SKM-1 (cell line): ENCODE data around the gene RPL14.
"Not testable (repeated sequence)": the region's sequence is repeated elsewhere in the genome, so short reads cannot be mapped to it uniquely, and the experiment has no call there.

ENCODE experiments used
- DNase-seq: peaks from one replicate; lab custom pipeline; 2025; ENCODE audit not compliant: unreplicated experiment; lab: John Stamatoyannopoulos, UW

The RPL14 gene

DNA sequence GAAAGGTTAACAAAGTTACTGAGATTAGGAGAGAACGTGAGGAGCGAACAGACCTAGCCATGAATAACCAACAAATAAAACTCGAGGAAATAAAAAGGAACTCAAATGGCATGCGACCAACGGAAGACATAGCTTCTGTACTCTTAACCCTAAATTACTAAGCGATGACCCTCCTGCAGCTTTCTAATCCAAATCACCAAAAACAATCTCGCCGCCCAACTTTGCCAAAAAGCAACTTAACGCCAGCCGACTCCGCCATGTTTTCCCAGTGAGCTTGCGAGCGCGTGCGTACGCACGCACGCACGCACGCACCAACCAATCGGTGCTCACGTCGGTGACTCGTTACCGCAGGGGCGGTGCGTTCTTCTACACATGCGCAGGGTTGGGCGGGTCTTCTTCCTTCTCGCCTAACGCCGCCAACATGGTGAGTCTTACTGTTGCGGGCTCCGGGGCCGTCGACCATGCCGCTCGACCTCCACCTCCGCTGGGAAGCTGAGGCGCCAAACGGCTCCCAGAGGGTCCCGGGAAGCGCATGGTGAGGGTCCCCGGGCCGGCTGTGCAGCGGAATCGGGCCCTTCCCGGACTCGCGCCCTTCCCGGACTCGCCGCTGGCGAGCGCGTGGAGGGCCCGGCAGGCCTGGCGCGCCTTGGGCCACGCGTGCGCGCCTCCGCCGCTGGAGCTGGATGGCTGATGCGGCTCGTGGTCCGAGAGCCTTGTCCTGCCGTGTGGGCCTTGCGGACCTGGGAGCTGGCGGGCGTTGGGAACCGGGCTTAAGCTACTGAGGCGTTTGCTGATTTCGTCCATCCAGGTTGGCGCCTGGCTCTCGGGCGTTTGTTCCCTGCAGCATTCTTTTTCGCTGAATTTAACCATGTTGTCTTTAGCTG is at the start of gene RPL14:
TSS of gene RPL14 (plus strand) at position 400 of the 884 bp plus-strand sequence. CDS start at position 533, 133 bp downstream.
- peak; percentile 80 for DNase-seq

DNA sequence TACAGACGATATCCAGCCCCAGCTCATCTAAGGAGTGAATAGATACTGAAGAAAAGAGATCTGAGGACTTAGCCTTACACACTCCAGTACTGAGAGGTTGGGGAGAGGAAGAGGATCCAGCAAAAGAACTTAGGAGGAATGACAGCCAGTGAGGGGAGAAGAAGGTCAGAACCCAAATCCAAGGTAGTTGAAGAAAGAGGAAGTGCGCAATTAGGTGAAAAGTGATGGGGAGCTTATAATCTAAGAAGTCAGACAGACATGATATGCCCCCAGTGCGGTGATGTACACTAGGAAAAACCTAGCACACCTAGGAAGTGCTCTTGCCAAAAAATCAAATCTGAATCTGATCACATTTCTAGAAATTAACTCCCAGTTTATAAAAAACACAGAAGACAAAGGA is 49.5 kb upstream of the RPL14 start:
- no peak for DNase-seq

DNA sequence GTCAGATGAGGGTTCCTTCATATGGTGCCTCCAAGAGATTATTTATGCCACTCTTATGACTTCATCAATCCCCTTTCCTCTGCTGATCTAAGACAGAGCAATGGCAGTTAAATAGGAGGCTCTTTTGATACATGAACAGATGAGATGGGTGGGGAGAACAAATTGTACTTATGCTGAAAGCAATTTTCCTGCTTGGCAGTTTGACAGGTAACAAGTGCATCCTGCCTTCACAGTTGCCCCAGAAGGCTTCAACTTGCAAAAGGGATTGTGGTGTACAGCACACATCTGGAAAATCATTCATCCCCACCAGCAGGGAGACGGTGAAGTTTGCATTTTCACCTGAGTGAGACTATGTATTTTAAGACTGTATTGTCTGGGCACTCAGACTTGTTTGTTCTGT is 42.9 kb upstream of the RPL14 start:
- DNase-seq = no peak

DNA sequence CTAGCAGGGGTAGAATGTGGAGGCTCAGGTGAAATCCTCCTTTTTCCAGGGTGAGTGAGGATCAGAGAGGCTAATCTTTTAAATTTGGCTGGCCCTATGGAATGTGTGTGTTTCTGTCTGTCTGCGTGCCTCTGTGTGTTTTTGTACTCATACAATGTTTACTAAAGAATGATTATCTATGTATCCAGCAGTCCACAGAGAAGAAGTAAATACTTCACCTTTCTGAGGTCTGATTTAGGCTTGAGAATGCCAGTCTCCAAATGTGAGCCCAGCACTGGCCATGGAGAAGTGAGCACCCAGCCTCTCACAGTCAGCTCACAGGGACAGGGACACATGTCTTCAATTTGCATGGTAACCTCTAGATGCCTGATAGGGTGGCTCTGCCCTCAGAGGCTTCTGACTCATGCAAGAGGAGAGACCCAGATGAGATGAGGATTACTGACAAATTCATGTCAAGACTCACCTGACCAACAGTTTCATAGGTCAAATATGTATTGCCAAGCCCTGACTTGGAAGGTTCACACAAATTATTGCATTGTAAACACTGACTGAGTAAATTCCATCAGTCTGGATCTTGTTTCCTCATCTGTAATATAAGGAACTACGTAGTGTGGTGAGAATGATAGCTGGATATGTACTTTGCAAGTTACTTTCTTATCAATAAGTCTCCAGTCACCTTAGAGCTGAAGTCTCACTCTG is 39.1 kb upstream of the RPL14 start:
- no peak for DNase-seq

DNA sequence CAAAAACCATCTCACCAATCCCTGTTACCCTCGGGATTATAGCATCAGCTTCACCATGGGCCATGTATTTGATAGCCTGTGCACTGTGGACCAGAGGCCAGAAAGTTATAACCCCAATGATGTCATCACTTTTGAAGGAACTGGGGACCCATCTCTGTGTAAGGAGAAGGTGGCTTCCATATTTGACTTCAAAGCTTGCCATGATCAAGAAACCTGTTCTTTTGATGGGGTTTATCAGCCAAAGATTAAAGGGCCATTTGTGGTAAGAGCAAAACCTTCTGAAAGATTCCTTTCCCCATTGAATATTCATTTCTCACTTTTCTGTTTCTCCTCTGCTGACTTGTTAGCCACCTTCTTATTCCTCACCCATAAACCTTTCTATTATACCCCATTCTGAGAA is 34.3 kb upstream of the RPL14 start:
- no peak for DNase-seq

DNA sequence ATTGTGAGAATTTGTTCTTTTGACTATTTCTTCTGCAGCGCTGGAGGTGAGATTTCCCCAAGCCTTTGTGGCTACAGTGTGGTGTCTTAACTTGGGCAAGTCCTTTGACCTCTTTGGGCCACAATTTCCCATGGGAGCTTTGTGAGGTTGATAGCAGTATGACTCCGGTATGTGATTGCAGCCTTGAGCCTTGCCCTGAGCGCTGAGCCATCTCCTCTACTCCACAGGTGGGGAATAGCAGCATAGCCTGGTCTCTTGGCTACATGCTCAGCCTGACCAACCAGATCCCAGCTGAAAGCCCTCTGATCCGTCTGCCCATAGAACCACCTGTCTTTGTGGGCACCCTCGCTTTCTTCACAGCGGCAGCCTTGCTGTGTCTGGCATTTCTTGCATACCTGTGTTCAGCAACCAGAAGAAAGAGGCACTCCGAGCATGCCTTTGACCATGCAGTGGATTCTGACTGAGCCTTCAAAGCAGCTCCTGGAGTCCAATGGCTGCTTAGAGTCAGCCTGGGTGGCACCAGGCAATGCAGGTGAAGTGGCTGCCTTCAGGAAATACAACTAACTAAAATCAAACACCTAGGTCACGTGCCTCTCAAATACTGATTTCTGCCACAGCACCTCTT is 30.0 kb upstream of the RPL14 start:
- no peak for DNase-seq

DNA sequence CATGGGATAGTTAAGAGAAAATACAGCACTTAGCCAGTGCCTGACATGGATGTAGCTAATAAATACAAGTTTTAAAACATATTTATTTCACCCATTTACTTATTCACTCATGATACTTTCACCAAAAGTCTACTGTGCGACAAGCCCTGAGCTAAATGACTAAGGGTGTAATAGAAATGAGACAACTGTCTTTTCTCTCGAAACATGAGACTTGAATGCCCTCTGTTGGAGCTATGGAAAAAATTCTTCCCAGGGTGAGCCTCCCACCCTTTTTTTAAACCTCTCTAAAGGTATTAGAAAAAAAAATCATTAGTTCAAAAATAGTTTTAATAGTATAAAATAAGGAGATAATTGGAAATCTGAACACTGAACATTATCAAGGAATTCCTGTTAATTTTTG is 24.3 kb upstream of the RPL14 start:
- no peak for DNase-seq

DNA sequence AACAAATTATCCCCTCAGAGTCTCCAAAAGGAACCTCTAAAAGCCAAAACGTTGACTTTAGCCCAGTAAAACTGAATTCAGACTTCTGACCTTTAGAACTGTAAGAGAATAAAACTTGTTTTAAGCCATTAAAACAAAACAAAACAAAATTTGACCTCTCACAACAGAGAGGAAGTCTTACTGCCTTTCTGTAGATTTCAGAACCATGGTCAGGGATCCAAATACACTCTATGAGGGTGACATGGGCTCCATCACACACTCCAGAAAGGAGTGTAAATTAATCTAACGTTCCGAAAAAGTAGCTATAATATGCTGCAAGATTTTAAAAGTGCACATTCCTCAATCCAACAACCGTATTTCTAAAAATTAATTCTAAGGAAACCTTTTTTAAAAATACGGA is 19.2 kb upstream of the RPL14 start:
- no peak for DNase-seq

DNA sequence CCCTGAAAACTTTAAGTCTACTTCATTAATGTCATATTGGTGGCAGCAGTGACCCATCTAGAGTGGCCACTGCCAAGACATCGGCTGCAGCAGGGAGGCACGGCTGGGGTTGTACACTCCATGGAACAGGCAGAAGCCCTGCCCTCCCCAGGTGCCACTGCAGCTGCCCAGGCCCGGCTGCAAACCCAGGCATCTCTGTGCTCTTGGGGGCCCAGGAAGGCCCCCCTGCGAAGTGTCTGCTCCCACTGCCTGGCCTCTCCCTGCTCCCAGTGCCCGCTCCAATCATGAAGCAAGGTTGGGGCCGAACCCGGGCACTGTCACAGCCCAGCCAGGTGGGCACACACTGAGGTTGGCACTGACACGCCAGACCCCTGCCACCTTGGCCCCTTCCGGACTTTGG is 12.1 kb upstream of the RPL14 start:
- no peak for DNase-seq

DNA sequence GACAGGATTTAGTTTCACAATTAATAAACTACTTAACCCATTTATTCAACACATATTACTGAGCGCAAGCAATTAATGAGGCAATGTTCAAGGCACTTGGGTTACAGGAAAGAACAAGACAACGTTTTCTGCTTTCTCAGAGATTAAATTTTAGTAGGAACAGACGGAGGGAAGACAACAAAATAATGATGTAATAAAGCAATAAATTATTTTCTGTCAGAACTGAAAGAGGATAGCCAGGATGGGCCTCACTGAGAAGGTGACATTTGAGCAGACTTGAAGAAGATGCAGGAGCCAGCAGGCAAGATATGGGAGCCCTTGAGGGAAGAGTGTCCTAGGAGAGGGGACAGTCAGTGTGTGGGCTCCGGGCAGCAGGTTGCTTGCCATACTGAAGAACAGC is 11.3 kb upstream of the RPL14 start:
- DNase-seq = no peak

DNA sequence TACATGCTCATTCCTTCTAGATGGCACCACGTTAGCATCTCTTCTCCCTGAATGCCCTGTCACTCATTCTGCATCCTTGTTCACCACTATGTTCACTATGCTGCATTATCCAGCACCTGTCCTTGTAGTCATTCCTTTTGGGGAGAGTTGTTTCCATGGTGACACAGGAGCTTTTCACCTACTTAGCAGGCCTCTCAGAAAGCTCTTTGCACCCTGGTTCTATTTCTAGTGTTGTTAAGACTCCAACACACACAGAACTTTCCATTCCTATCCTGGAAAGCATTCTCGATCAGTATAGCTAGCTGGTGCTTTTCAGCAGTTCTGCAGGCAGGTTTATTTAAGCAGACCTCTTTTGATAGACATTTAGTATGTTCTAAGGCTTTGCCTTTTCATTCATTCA is 6.7 kb upstream of the RPL14 start:
- no peak for DNase-seq

DNA sequence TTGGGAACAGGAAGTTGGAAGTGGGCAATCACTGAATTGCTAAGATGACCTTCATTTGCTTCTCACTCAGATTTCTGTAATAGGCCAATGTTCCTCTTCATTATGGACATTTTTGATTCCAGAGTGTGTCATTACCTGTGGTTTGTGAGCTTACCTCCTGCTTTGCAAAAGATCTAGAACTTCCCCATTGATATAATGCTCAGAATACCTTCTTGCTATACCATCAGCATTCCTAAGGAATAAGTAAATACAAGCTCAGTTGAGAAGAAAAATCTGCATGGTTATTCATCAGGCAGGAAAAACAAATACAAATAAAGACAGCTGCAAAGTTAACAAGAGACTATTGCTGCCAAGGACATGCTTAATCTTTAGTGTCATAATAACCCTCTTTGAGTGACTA is 5.6 kb upstream of the RPL14 start:
- no peak for DNase-seq

DNA sequence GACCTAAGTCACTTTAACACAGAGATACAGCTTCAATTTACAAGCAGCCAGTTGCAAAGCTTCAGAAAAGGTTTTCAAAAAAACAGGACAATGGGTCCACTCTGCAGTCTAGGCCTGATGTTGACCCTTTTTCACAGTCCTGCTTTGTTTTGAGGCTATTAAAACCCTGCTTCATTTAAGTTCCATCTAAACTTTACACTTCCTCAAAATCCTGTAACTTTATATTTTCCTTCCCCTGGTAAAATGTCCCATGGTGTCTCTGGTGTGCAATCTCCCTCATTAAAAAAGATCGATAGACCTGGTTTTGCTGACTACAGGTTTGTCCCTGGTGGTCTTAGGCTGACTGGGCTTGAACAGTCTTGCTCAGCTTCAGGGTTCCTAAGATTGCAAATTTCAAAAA is 5.1 kb upstream of the RPL14 start:
- no peak for DNase-seq

DNA sequence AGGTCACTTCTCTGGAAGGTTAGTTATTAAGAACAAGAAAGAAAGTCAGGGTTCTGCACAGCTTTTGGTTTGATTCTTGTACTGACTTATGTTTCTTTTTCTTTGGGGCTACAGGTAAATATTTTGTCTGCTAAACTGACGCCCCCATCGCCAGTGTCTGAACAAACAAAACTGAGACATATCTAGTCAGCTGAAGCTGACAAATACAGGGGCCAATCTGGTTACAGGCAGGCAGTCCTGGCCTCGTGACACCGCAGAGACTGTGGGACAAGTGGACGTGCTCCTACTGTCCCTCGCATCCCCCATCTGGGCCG is 4.6 kb upstream of the RPL14 start:
- DNase-seq = no peak

DNA sequence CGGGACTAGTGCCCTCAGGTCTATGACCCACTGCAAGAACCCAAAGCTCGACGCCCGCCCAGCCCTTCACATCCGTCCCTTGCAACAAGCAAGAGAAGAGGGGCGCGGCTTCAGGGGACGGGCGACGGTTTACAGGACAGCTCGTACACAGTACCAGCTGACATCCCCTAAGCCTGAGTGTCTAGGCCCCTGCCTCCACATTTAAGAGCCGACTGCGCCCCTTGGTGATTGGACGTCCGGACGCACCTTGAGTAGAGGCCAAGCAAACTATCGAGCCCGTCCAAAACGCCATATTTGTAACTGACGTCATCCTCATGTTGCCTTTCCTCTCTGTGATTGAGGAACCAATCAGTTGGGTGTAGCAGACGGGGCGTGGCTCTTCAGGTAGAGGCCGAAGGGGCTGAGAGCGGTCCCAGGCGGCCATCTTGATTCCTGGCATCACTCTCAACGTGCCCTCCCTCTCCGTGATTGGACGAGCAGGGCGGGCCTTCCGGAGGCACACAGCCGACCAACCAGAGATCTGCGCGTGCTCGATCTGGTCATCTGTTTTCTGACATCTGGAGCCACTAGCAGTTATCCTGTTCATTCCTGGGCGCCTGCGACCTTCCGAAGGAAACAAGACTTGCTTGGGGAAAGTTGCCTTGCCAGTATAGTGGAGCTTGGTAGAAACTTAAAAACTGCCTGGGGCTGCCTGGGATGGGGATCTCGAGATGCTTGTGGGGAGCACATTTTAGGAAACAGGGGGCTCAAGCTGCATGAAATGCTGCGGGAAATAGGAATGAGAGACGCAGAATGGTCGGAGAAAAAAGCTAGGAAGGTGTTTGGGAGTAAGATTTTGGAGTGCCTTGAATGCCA is 4.0 kb upstream of the RPL14 start:
- peak; percentile 97 for DNase-seq

DNA sequence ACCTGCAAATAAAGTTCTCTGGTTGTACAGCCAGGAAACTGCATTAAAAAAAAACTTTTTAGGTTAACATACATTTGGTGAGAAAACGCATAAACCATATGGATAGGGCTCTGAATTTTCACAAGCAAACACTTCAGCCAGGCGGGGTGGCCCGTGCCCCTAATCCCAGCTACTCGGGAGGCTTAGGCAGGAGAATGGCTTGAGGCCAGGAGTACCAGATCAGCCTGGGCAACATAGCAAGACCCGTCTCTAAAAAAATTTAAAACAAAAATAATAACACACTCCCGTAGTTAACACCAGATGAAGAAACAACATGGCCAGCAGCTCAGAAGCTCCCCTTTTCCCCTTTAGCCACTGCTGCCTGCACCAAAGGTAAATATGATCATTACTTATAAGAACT is 3.2 kb upstream of the RPL14 start:
- no peak for DNase-seq

DNA sequence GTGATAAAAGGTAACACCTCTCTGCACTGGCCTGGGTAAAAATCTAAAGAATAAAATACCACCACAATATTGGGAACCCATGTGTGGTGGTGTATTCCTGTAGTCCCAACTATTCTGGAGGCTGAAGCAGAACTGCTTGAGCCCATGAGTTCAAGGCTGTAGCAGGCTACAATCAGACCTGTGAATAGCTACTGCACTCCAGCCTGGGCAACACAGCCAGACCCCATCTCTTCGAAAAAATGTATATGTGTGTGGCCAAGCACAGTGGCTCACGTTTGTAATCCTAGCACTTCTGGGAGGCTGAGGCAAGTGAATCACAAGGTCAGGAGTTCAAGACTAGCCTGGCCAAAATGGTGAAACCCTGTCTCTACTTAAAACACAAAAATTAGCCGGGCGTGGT is 1.8 kb upstream of the RPL14 start:
- no peak for DNase-seq

DNA sequence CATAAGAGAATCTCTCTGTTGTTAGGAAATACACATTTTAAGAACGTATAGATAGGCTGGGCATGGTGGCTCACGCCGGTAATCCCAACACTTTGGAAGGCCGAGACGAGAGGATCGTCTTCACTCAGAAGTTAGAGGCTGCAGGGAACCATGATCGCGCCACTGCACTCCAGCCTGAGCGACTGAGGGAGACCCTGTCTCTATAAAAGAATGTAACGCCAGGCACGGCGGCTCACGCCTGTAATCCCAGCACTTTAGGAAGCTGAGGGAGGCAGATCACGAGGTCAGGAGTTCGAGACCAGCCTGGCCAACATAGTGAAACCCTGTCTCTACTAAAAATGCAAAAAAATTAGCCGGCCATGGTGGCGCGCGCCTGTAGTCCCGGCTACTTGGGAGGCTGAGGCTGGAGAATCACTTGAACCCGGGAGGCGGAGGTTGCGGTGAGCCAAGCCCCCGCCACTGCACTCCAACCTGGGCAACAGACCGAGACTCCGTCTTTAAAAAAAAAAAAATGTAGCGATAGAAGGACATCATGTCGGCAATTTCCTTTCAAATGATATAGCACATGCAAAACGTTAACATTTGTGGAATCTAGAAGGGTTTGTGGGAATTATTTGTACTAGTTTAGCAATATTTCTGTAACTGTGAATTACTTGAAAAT is 730 bp upstream of the RPL14 start:
- DNase-seq = no peak

DNA sequence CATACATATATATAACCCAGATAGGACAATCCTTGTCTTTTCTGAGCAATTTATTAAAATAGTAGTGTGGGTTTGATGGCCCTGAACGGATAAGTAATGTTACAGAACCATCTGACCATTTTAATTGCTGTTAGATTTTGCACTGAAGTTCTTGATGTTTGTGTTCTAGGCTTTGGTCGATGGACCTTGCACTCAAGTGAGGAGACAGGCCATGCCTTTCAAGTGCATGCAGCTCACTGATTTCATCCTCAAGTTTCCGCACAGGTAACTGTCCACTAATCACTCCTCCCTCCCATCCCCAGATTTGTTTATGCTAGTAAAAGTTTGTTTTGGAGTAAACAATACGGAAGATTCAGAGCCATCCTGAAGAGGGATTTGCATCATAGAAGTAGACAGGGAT is 1.3 kb downstream of the RPL14 start:
- no peak for DNase-seq

DNA sequence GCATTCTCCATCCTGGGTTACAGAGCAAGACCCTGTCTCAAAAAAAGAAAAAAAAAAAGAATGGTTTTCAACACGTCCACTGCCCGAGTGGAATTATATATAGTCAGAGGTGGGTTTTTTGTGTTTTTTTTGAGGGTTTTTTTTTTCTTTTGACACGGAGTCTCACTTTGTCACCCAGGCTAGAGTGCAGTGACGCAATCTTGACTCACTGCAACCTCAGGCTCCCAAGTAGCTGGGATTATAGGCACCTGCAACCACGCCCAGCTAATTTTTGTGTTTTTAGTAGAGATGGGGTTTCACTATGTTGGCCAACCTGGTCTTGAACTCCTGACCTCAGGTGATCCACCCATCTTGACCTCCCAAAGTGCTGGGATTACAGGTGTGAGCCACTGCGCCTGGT is 3.3 kb downstream of the RPL14 start:
- not testable (repeated sequence) for DNase-seq

DNA sequence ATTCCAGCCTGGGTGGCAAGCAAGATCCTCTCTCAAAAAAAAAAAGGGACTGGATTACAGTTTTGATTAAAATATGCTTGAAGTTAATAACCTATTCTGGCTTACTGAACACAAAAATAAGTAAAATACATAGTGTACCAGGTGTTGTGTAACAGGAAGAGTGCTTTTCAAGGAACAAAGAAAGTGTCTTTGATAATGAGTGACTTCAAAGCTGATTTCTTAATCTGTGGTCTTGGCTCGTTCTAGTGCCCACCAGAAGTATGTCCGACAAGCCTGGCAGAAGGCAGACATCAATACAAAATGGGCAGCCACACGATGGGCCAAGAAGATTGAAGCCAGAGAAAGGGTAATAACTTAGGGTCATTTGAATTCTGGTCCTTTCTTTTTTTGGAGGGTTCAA is 4.0 kb downstream of the RPL14 start:
- no peak for DNase-seq
